ENCODE data around the gene SLC25A42. TPM values are rescaled to one million over a fixed set of nuclear protein-coding genes. Genes with fewer than 3 reads are reported as not detected.

The SLC25A42 gene
- total and polyA plus RNA-seq, 2 donors (not counting 3 experiments of a cell fraction or from before 2014, with no cell fraction given): 6.2 to 6.3 TPM

DNA sequence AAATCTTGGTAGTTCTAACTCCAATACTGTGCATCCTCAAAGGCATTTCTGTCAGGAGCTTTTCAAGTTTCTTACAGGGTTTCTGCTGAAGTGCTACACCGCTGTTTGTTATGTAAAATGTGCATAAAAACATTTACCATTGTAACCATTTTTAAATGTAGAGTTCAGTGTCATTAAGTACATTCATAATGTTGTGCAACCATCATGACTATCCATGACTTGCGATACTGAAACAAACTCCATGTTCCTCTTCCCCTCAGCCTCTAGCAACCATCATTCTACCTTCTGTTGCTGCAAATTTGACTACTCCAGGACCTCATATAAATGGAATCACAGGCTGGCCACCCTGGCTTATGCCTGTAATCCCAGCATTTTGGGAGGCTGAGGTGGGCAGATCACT, 14.4 kb upstream of the SLC25A42 start:
- Histone ChIP-seq H3K9ac (replicated peaks; ENCODE audit: extremely low read depth, insufficient read depth, low read length) (no peak overlapping the region), H3K79me2 (ENCODE audit: control insufficient read depth, insufficient read depth, low read length) (no peaks in the 10 kb centered on the region), H3K9me3 (replicated peaks; ENCODE audit: control insufficient read depth, insufficient read depth, low read length) (no peaks in the 10 kb centered on the region), H3K36me3 (ENCODE audit: control insufficient read depth in 2 of 2, extremely low read depth in 1 of 2, insufficient read depth in 2 of 2, low read length in 2 of 2) (peaks cover 6 to 13% of the 10 kb centered on the region in 2 experiments), H2AFZ (ENCODE audit: low read depth, low read length) (no peak overlapping the region), H4K20me1 (replicated peaks; ENCODE audit: control insufficient read depth, extremely low read depth, insufficient read depth, low read length) (no peaks in the 10 kb centered on the region), H3K9me1 (replicated peaks; ENCODE audit: control insufficient read depth, extremely low read depth, insufficient read depth, low read length) (no peaks in the 10 kb centered on the region), H3K4me1 (ENCODE audit: control insufficient read depth, extremely low read depth, insufficient read depth, low read length) (no peaks in the 10 kb centered on the region), H3K4me2 (ENCODE audit: insufficient read depth, low read length) (no peak overlapping the region), H3K27me3 (ENCODE audit: control insufficient read depth in 2 of 2, insufficient read depth in 2 of 2, low read length in 2 of 2) (no peaks in the 10 kb centered on the region), H3K4me3 (replicated peaks in 1 of 3; ENCODE audit: insufficient read depth in 1 of 3, low read depth in 1 of 3, low read length in 3 of 3) (no peak overlapping the region), H3K27ac (ENCODE audit: insufficient read depth, low read depth, low read length) (no peak overlapping the region)
- FAIRE-seq (no peak), DNase-seq (ENCODE audit: low read depth, low spot score) (no peak)
- TF ChIP-seq JUN (IDR thresholded peaks at IDR 0.05; ENCODE audit: borderline replicate concordance, insufficient read depth, insufficient read length, low read depth) (no peak), POLR2AphosphoS5 (IDR thresholded peaks at IDR 0.05; ENCODE audit: insufficient read depth, low read depth, low read length) (no peak), GATA2 (IDR thresholded peaks at IDR 0.05; ENCODE audit: insufficient read depth, insufficient read length, low read depth, low read length) (no peak), MYC (IDR thresholded peaks at IDR 0.05; ENCODE audit: low read depth, low read length) (no peak), EZH2 (IDR thresholded peaks at IDR 0.05; ENCODE audit: borderline replicate concordance, low read depth, low read length, severe bottlenecking) (no peak), POLR2A (IDR thresholded peaks at IDR 0.05; ENCODE audit: low read depth, low read length) (no peak), FOS (IDR thresholded peaks at IDR 0.05; ENCODE audit: borderline replicate concordance, insufficient read depth, low read length) (no peak)
- TF ChIP-seq, protein P1, sequence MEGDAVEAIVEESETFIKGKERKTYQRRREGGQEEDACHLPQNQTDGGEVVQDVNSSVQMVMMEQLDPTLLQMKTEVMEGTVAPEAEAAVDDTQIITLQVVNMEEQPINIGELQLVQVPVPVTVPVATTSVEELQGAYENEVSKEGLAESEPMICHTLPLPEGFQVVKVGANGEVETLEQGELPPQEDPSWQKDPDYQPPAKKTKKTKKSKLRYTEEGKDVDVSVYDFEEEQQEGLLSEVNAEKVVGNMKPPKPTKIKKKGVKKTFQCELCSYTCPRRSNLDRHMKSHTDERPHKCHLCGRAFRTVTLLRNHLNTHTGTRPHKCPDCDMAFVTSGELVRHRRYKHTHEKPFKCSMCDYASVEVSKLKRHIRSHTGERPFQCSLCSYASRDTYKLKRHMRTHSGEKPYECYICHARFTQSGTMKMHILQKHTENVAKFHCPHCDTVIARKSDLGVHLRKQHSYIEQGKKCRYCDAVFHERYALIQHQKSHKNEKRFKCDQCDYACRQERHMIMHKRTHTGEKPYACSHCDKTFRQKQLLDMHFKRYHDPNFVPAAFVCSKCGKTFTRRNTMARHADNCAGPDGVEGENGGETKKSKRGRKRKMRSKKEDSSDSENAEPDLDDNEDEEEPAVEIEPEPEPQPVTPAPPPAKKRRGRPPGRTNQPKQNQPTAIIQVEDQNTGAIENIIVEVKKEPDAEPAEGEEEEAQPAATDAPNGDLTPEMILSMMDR (IDR thresholded peaks at IDR 0.05; ENCODE audit: extremely low read depth in 1 of 2, insufficient read depth in 1 of 2, low read depth in 1 of 2, low read length in 2 of 2): no peak
- TF ChIP-seq, protein P2, sequence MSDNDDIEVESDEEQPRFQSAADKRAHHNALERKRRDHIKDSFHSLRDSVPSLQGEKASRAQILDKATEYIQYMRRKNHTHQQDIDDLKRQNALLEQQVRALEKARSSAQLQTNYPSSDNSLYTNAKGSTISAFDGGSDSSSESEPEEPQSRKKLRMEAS (IDR thresholded peaks at IDR 0.05; ENCODE audit: insufficient read depth, insufficient read length): no peak
- BruUV-seq (replicated peaks): no TSS peak
- intact Hi-C loops (cut with micrococcal nuclease): no loop called here
- POLR2A ChIA-PET: no interaction called here
- CTCF ChIA-PET: no interaction called here
- dilution Hi-C loops (cut with MboI; ENCODE audit: extremely low pct_ligation_motif_present, low sequenced_read_pairs): no loop called here
